ENCODE results near the gene P2RX4.

Gene P2RX4

DNA sequence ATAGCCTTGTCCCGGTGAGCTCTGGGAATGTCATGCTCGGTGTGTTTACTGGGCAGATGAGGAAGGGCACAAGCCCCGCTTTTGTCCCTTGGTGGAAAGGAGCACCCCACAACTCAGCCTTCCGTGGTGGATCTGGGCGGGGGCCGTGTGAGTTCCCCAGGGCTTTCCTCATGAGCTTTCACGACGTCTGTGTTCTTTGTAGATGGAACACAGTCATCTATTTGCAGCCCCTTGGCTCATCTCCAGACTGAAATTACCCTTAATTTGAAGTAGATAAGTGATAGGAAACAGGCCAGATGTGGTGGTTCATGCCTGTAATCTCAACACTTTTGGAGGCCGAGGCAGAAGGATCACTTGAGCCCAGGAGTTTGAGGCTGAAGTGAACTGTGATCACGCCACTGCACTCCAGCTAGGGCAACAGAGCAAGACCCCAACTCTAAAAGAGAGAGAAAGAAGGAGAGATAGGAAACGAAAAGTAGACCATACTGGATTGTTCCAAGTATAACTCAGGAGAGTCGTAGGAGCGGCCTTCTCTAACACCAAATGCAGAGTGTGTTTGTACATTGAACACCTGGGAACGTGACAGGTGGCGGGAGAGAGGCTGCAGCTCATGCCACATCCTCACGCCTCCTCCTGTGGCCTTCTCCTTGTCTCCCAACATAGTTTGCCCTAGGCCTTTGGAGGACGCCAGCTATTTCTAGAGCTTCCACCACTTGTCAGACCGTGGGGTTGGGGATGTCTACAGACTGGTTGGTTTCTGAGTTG is 8.8 kb downstream of the P2RX4 start:
- TF ChIP-seq, protein P1, sequence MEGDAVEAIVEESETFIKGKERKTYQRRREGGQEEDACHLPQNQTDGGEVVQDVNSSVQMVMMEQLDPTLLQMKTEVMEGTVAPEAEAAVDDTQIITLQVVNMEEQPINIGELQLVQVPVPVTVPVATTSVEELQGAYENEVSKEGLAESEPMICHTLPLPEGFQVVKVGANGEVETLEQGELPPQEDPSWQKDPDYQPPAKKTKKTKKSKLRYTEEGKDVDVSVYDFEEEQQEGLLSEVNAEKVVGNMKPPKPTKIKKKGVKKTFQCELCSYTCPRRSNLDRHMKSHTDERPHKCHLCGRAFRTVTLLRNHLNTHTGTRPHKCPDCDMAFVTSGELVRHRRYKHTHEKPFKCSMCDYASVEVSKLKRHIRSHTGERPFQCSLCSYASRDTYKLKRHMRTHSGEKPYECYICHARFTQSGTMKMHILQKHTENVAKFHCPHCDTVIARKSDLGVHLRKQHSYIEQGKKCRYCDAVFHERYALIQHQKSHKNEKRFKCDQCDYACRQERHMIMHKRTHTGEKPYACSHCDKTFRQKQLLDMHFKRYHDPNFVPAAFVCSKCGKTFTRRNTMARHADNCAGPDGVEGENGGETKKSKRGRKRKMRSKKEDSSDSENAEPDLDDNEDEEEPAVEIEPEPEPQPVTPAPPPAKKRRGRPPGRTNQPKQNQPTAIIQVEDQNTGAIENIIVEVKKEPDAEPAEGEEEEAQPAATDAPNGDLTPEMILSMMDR (conservative IDR thresholded peaks at IDR 0.05): no peak
- no peak overlapping the region for H3K27ac ChIP-seq

- TF ChIP-seq, protein P1 (conservative IDR thresholded peaks at IDR 0.05): no peak
- H3K27ac ChIP-seq: no peak overlapping the region
Measured at GRCh38 chr12:121219353-121219986, 9.5 kb downstream of the P2RX4 start.

DNA sequence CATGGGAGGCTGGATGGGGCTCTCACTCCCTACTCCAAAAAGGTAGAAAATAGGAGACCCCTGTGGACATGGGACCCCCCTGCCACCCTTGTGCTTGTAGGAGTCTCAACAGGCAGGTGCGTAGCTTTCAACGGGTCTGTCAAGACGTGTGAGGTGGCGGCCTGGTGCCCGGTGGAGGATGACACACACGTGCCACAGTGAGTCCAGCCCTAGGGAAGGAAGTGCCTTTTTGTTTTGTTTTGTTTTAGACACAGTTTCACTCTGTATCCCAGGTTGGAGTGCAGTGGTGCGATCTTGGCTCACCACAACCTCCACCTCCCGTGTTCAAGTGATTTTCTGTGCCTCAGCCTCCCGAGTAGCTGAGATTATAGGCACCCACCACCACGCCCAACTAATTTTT is 12.9 kb downstream of the P2RX4 start:
- H3K27ac ChIP-seq: no peak overlapping the region
- TF ChIP-seq, protein P1 (conservative IDR thresholded peaks at IDR 0.05): no peak

DNA sequence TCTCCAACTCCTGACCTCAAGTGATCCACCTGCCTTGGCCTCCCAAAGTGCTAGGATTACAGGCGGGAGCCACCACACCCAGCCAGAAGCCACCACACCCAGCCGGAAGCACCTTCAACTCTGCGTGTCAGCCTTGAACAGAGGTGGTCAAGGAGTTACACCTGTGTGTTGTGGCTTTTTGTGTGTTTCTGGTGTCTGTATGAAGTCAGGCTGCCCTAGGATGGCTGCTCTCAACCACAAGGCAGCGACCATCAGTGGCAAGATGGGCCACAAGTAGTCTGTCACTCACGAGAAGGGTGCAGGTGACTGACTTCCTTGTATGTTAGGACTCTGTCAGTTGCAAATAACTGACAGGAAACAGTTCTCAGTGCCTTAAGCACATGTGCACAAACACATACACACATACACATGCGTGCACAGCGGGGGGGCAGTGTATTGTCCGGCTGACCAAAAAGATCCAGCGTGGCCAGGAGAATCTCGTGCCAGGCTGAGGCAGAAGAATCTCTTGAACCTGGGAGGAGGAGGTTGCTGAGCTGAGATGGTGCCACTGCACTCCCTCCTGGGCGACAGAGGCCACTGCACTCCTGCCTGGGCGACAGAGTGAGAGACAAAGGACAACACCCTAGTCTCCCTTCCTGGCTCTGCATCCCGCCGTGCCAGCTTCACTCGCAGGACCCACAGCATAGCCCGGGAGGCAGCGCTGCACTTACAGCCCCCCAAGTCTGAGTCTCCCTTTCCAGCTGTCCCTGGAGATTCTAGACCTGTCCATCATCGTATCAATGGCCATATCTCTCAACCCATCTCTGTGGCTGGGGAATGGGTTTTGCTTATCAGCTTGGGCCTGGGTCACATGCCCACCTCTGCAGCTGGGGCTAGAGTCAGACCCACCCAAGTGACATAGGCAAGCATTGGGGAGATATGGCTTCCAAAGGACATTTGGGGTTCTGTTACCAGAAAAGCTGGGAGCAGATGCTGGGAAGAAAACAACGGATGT is 13.7 kb downstream of the P2RX4 start:
- TF ChIP-seq, protein P1 (conservative IDR thresholded peaks at IDR 0.05): peak; percentile 40
- H3K27ac ChIP-seq: no peak overlapping the region

- no peak overlapping the region for H3K27ac ChIP-seq
- TF ChIP-seq, protein P1 (conservative IDR thresholded peaks at IDR 0.05): no peak
Measured at GRCh38 chr12:121224591-121224990, 14.7 kb downstream of the P2RX4 start.

DNA sequence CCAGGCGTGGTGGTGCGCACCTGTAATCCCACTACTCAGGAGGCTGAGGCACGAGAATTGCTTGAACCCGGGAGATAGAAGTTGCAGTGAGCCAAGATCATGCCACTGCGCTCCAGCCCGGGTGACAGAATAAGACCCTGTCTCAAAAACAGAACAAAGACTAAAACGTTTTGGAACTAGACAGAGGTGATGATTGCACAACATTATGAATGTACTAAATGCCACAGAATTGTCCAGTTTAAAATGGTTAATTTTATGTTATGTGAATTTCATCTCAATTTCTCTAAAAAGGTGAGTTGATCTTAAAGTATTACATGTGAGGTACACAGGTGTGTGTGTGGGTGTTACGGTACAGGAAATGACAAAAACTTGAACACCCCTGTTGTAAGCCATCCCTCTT is 16.5 kb downstream of the P2RX4 start:
- TF ChIP-seq, protein P1 (conservative IDR thresholded peaks at IDR 0.05): no peak

DNA sequence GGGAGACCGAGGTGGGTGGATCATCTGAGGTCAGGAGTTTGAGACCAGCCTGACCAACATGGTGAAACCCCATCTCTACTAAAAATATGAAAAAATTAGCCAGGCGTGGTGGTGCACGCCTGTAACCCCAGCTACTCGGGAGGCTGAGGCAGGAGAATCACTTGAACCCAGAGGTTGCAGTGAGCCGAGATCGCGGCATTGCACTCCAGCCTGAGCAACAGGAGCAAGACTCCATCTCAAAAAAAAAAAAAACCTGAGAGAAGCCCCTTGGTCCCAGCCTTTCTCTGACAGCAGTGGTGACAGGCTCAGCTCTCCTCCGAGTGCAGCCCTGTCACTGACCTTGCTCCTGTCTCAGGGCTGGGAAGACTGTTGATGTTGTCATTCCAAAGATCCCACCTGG is 16.9 kb downstream of the P2RX4 start:
- H3K27ac ChIP-seq: peak overlapping the region; percentile 96

More for the DNA sequence above, 16.5 kb downstream of the P2RX4 start:
- H3K27ac ChIP-seq: peak overlapping the region; percentile 96
